HEK293T (cell line): ENCODE measurements around the gene NUBP2.

Source experiments
- CTCF ChIA-PET: fragments of 350-600 bp; formaldehyde crosslinking; extraction: SDS; loops from one replicate; lab custom pipeline; 2021; ENCODE audit warnings: antibody characterized with exemption, inconsistent platforms; lab: Yijun Ruan, JAX
- POLR2A ChIA-PET: fragments of 350-600 bp; formaldehyde crosslinking; extraction: SDS; loops from one replicate; lab custom pipeline; 2020; ENCODE audit warnings: antibody characterized with exemption, inconsistent platforms; lab: Yijun Ruan, JAX
- DNase-seq: peaks from one replicate; pipeline ENCODE4 v3.0.0; 2012; ENCODE audit warnings: mixed read lengths; ENCODE audit errors: extremely low spot score
- ARNT ChIP-seq: fragments of 450-650 bp; IDR thresholded peaks from 2 replicates; pipeline ENCODE4 v1.6.1; 2017; ENCODE audit warnings: mild to moderate bottlenecking
- BHLHE40 ChIP-seq: fragments of 450-650 bp; IDR thresholded peaks from 2 replicates; pipeline ENCODE4 v1.6.1; 2016; ENCODE audit warnings: mild to moderate bottlenecking, moderate library complexity, borderline replicate concordance
- CTBP1 ChIP-seq: fragments of 450-650 bp; IDR thresholded peaks from 2 replicates; pipeline ENCODE4 v1.6.1; 2016; ENCODE audit warnings: borderline replicate concordance
- ELF4 ChIP-seq: fragments of 450-650 bp; IDR thresholded peaks from 2 replicates; pipeline ENCODE4 v1.6.1; 2017; ENCODE audit warnings: antibody characterized with exemption
- FOXA1 ChIP-seq: fragments of 450-650 bp; IDR thresholded peaks from 2 replicates; pipeline ENCODE4 v1.6.1; 2016; ENCODE audit warnings: mild to moderate bottlenecking
- FOXK2 ChIP-seq: fragments of 450-650 bp; IDR thresholded peaks from 2 replicates; pipeline ENCODE4 v1.6.1; 2016; ENCODE audit warnings: mild to moderate bottlenecking
- FOXM1 ChIP-seq: fragments of 450-650 bp; IDR thresholded peaks from 2 replicates; pipeline ENCODE4 v1.6.1; 2017; ENCODE audit warnings: mild to moderate bottlenecking, borderline replicate concordance
- HDGF ChIP-seq: fragments of 450-650 bp; IDR thresholded peaks from 2 replicates; pipeline ENCODE4 v1.6.1; 2017; ENCODE audit warnings: antibody characterized with exemption, borderline replicate concordance
- L3MBTL2 ChIP-seq: fragments of 450-650 bp; conservative IDR thresholded peaks from 2 replicates; pipeline ENCODE4 v1.6.1; 2016; ENCODE audit warnings: mild to moderate bottlenecking
- LEF1 ChIP-seq: fragments of 450-650 bp; IDR thresholded peaks from 2 replicates; pipeline ENCODE4 v1.6.1; 2017; ENCODE audit warnings: mild to moderate bottlenecking, borderline replicate concordance
- NFRKB ChIP-seq: fragments of 450-650 bp; IDR thresholded peaks from 2 replicates; pipeline ENCODE4 v1.6.1; 2016; ENCODE audit warnings: mild to moderate bottlenecking, moderate library complexity
- SP1 ChIP-seq: fragments of 450-650 bp; IDR thresholded peaks from 2 replicates; pipeline ENCODE4 v1.6.1; 2017
- SUZ12 ChIP-seq: fragments of 450-650 bp; IDR thresholded peaks from 2 replicates; pipeline ENCODE4 v1.6.1; 2016; ENCODE audit warnings: mild to moderate bottlenecking
- TARDBP ChIP-seq: fragments of 450-650 bp; IDR thresholded peaks from 2 replicates; pipeline ENCODE4 v1.6.1; 2016
- ZNF384 ChIP-seq: fragments of 450-650 bp; IDR thresholded peaks from 2 replicates; pipeline ENCODE4 v1.6.1; 2016
- TF ChIP-seq, protein P1 (sequence below): fragments of 450-650 bp; IDR thresholded peaks from 2 replicates; pipeline ENCODE4 v1.6.1; 2016

The NUBP2 gene

DNA sequence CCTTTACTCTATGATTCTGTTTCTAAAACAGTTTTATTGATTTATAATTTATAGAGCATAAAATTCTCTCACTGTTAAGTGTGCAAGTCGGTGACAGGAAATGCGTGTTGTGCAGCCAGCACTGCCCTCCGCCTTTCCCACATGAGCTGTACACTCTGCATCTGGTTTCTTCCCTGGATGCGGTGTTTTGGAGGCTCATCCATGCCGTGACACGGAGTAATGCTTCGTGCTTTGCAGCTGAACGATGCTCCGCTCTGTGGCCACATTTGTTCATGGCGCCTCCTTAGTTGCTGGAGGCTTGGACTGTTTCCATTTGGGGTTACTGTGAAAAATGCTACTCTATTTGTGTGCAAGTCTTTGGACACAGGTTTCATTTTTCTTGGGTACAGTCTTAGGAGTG is 17.9 kb downstream of the NUBP2 start:
- CTCF ChIA-PET = no interaction called here
- no peak for DNase-seq
- TF ChIP-seq ZNF384 = no peak
- TF ChIP-seq CTBP1 = no peak
- TF ChIP-seq L3MBTL2 = no peak; the same call in 1 of the 2 replicates
- TF ChIP-seq, protein P1, sequence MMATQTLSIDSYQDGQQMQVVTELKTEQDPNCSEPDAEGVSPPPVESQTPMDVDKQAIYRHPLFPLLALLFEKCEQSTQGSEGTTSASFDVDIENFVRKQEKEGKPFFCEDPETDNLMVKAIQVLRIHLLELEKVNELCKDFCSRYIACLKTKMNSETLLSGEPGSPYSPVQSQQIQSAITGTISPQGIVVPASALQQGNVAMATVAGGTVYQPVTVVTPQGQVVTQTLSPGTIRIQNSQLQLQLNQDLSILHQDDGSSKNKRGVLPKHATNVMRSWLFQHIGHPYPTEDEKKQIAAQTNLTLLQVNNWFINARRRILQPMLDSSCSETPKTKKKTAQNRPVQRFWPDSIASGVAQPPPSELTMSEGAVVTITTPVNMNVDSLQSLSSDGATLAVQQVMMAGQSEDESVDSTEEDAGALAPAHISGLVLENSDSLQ = no peak
- TF ChIP-seq FOXM1 = no peak
- TF ChIP-seq FOXK2 = no peak
- no peak for TF ChIP-seq SUZ12
- TF ChIP-seq ARNT = no peak
- no peak for TF ChIP-seq NFRKB
- no peak for TF ChIP-seq TARDBP
- POLR2A ChIA-PET = no interaction called here

DNA sequence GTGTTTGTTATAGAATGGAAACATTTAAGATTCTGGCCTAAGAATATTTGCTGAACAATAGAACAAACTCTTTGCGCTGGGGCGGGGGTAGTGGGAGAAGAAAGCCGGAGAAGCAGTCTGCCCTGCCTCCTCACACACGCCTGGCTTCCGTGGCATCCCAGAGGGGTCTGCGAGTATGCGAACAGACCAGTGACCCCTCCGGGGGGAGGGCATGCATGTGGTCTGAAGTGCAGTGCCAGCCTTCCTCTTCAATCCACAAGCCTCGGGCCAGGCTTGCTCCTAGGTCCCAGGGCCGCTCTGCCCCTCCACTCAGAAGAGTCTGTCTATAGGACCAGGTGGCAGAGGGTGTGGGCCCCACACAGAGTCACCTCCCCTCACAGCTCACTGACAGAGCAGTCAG is 24.9 kb downstream of the NUBP2 start:
- DNase-seq = no peak
- ChIA-PET POLR2A (no interaction called here), CTCF (no interaction called here)
- no peak for TF ChIP-seq HDGF
- TF ChIP-seq ELF4 = no peak
- no peak for TF ChIP-seq LEF1
- no peak for TF ChIP-seq SP1
- TF ChIP-seq FOXK2 = no peak
- no peak for TF ChIP-seq TARDBP
- TF ChIP-seq L3MBTL2 = no peak
- no peak for TF ChIP-seq ZNF384
- no peak for TF ChIP-seq ARNT
- no peak for TF ChIP-seq FOXM1
- TF ChIP-seq FOXA1 = no peak
- TF ChIP-seq BHLHE40 = no peak
- TF ChIP-seq SUZ12 = no peak
- TF ChIP-seq NFRKB = no peak
- no peak for TF ChIP-seq CTBP1
- TF ChIP-seq, protein P1 = no peak

DNA sequence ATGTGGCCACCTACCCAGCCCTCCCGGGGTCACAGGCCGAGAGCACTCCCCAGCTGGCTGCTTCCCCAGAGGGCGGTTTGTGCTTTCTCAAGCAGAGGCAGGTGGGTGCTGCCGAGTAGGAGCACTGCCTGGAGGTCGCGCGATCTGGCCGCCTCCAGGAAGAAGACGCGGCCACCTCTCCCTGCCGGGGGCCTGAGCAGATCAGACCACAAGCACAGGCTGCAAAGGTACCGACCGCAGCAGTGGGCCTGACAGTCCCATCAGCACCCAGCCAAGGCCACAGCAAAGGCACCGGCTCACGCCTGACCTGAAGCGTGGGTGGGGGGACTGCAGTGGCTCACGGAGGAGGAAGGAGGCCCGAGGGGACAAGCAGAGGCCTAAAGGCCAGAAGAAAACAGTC is 25.9 kb downstream of the NUBP2 start:
- ChIA-PET CTCF (no interaction called here), POLR2A (no interaction called here)
- TF ChIP-seq FOXK2 (no peak), SP1 (no peak), FOXA1 (no peak), HDGF (no peak), L3MBTL2 (no peak), NFRKB (no peak), ELF4 (no peak), BHLHE40 (no peak), CTBP1 (no peak), TARDBP (no peak), ARNT (no peak), SUZ12 (no peak), LEF1 (no peak), ZNF384 (no peak)
- TF ChIP-seq, protein P1 = no peak
- DNase-seq = no peak

DNA sequence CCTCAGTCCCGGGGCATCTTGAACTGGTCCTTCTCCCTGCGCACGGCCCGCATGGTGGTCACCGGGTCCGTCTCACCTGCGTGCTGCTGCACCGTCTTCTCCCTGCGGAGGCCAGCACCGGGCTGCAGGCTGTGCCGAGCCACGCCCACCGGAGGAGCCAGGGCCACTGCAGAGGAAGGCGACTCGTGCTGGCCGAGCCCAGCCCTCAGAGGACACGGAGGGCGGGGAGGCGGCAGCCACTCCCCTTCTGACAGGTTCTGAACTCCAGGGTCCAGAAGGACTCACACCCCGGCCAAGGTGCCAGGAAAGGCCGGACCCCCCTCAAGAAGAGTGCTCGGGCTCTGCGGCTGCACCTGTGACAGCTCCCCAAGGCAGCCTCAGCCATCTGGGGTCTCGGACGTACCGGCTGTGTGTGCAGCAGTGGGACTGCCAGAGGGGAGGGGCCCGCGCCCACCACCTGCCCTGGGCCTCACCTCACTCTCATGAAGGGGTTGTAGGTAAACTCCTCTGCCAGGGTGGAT is 26.6 kb downstream of the NUBP2 start:
- TF ChIP-seq L3MBTL2 (no peak), HDGF (no peak), TARDBP (no peak), ARNT (no peak), CTBP1 (no peak), SUZ12 (no peak), ZNF384 (no peak), BHLHE40 (no peak), SP1 (no peak), ELF4 (no peak)
- DNase-seq = no peak
- POLR2A ChIA-PET = no interaction called here
- CTCF ChIA-PET = no interaction called here

DNA sequence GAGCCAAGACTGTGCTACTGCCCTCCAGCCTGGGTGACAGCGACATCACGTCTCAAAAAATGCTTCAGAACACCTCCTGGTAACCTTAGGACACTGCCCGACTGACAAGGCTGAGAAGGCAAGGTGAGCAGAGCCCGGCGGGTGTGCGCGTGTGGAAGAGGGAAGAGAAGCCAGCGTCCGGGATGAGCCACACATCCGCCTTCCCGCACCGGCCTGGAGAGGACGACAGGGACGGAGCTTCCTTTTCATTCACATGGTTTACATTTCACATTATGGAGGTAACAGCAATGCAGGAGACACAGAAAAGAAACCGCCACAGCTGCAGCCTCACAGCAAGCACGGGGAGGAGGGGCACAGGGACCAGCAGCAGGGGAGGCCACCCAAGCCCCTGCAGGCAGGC is 27.3 kb downstream of the NUBP2 start:
- TF ChIP-seq FOXA1 (no peak), SUZ12 (no peak), L3MBTL2 (no peak)
- CTCF ChIA-PET = no interaction called here
- POLR2A ChIA-PET = interaction anchor here (0.9 to 1.4 kb wide), 2 partner anchors 17 to 27 kb away, joined by 3 read pairs; partner anchors contain the start of genes FAHD1, NUBP2 and SPSB3
- no peak for DNase-seq

DNA sequence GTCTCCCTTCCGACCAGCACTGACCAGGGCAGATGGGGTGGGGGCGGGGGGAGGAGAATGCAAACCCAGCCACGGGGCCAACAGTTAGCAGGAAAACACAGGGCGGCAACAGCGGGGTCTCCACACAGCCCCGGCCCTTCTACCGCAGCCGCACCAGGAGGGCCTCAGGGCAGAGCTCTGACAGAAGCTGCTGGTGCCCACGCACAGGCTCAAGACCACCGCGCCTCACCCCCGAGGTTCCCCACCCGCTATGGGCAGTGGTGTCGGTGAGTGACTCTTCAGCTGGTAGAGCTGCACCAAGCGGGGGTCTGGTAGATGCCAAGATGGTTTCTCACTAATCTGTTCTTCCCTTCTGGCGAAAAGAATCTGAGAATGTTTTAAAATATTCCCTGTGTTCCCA is 27.8 kb downstream of the NUBP2 start:
- no peak for TF ChIP-seq BHLHE40
- no peak for TF ChIP-seq ARNT
- no peak for TF ChIP-seq L3MBTL2
- no peak for TF ChIP-seq SUZ12
- TF ChIP-seq FOXM1 = no peak
- DNase-seq = no peak
- CTCF ChIA-PET = no interaction called here
- POLR2A ChIA-PET = interaction anchor here (0.9 to 1.4 kb wide), 2 partner anchors 17 to 28 kb away, joined by 3 read pairs; partner anchors contain the start of genes FAHD1, NUBP2 and SPSB3

DNA sequence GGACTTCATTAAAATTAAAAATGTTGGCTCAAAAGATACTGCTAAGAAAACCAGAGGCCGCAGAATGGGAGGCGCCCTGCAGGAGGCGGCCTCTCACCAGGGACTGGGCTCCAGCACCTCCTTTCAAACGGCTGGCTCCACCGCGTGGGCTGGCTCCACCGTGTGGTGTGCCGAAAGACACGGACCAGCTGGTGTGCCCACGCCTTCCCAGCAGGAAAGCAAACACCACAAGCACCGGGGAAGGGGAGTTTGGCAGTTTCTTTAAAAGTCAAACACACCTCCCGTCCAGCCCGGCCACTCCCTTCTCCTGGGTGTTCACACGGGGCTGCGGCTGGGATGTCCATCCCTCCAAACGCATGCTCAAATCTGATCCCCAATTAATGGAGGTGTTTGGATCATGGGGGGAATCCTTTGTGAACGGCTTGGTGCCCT is 30.0 kb downstream of the NUBP2 start:
- POLR2A ChIA-PET = interaction anchor here (0.9 to 1.5 kb wide), 4 partner anchors 8 to 152 kb away, joined by 3 to 4 read pairs (median 4); partner anchors contain the start of genes FAHD1, HAGH and RPS2
- TF ChIP-seq, protein P1 = no peak
- TF ChIP-seq TARDBP (0 out of 2 replicates have a peak, but pooled peaks have one; percentile 40), L3MBTL2 (peak; percentile 37)
- CTCF ChIA-PET = no interaction called here
- DNase-seq = peak; percentile 68
